Body of pancreas (tissue), 4 donors: ENCODE results near the gene ANTXR1.

Experiments used
- CTCF ChIP-seq, 7 experiments: fragments of 450-650 bp in 4 of 7; fragments of 200-600 bp in 3 of 7; sonication (generic) in 3 of 7; IDR thresholded peaks; one replicate each; pipeline ENCODE4 v1.5.1; 2016 to 2019; ENCODE audit warnings: antibody characterized with exemption in 7 of 7
- POLR2A ChIP-seq, 3 donors: fragments of 450-650 bp; IDR thresholded peaks; one replicate each; pipeline ENCODE4 v1.6.1; 2016; ENCODE audit warnings: antibody characterized with exemption in 3 of 3, mild to moderate bottlenecking in 2 of 3

GRCh38 chr2:69065735-69066336 lies 52.9 kb downstream of the ANTXR1 start:
- TF ChIP-seq POLR2A (IDR thresholded peaks at IDR 0.05), result no peak
- TF ChIP-seq CTCF (IDR thresholded peaks at IDR 0.05), result no peak
